Measurements from ENCODE around the gene ASPSCR1. TPM values are rescaled to one million over a fixed set of nuclear protein-coding genes. Genes with fewer than 3 reads are reported as not detected.

Gene ASPSCR1
- total and polyA plus RNA-seq, 2 of the 8 experiments (the other 6 are each of a cell fraction or from before 2014, with no cell fraction given), result 33.3 to 43.7 TPM

GRCh38 chr17:81996232-81996756 lies 18.9 kb downstream of the ASPSCR1 start (continued):
- TF ChIP-seq, protein P1, sequence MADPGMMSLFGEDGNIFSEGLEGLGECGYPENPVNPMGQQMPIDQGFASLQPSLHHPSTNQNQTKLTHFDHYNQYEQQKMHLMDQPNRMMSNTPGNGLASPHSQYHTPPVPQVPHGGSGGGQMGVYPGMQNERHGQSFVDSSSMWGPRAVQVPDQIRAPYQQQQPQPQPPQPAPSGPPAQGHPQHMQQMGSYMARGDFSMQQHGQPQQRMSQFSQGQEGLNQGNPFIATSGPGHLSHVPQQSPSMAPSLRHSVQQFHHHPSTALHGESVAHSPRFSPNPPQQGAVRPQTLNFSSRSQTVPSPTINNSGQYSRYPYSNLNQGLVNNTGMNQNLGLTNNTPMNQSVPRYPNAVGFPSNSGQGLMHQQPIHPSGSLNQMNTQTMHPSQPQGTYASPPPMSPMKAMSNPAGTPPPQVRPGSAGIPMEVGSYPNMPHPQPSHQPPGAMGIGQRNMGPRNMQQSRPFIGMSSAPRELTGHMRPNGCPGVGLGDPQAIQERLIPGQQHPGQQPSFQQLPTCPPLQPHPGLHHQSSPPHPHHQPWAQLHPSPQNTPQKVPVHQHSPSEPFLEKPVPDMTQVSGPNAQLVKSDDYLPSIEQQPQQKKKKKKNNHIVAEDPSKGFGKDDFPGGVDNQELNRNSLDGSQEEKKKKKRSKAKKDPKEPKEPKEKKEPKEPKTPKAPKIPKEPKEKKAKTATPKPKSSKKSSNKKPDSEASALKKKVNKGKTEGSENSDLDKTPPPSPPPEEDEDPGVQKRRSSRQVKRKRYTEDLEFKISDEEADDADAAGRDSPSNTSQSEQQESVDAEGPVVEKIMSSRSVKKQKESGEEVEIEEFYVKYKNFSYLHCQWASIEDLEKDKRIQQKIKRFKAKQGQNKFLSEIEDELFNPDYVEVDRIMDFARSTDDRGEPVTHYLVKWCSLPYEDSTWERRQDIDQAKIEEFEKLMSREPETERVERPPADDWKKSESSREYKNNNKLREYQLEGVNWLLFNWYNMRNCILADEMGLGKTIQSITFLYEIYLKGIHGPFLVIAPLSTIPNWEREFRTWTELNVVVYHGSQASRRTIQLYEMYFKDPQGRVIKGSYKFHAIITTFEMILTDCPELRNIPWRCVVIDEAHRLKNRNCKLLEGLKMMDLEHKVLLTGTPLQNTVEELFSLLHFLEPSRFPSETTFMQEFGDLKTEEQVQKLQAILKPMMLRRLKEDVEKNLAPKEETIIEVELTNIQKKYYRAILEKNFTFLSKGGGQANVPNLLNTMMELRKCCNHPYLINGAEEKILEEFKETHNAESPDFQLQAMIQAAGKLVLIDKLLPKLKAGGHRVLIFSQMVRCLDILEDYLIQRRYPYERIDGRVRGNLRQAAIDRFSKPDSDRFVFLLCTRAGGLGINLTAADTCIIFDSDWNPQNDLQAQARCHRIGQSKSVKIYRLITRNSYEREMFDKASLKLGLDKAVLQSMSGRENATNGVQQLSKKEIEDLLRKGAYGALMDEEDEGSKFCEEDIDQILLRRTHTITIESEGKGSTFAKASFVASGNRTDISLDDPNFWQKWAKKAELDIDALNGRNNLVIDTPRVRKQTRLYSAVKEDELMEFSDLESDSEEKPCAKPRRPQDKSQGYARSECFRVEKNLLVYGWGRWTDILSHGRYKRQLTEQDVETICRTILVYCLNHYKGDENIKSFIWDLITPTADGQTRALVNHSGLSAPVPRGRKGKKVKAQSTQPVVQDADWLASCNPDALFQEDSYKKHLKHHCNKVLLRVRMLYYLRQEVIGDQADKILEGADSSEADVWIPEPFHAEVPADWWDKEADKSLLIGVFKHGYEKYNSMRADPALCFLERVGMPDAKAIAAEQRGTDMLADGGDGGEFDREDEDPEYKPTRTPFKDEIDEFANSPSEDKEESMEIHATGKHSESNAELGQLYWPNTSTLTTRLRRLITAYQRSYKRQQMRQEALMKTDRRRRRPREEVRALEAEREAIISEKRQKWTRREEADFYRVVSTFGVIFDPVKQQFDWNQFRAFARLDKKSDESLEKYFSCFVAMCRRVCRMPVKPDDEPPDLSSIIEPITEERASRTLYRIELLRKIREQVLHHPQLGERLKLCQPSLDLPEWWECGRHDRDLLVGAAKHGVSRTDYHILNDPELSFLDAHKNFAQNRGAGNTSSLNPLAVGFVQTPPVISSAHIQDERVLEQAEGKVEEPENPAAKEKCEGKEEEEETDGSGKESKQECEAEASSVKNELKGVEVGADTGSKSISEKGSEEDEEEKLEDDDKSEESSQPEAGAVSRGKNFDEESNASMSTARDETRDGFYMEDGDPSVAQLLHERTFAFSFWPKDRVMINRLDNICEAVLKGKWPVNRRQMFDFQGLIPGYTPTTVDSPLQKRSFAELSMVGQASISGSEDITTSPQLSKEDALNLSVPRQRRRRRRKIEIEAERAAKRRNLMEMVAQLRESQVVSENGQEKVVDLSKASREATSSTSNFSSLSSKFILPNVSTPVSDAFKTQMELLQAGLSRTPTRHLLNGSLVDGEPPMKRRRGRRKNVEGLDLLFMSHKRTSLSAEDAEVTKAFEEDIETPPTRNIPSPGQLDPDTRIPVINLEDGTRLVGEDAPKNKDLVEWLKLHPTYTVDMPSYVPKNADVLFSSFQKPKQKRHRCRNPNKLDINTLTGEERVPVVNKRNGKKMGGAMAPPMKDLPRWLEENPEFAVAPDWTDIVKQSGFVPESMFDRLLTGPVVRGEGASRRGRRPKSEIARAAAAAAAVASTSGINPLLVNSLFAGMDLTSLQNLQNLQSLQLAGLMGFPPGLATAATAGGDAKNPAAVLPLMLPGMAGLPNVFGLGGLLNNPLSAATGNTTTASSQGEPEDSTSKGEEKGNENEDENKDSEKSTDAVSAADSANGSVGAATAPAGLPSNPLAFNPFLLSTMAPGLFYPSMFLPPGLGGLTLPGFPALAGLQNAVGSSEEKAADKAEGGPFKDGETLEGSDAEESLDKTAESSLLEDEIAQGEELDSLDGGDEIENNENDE (IDR thresholded peaks at IDR 0.05; ENCODE audit: insufficient replicate concordance, low read length), result no peak
- TF ChIP-seq POU5F1 (IDR thresholded peaks at IDR 0.05; ENCODE audit: low read depth, low read length) (no peak), EP300 (IDR thresholded peaks at IDR 0.05; ENCODE audit: borderline replicate concordance in 1 of 2, low read depth in 2 of 2, low read length in 2 of 2) (no peak), ATF3 (IDR thresholded peaks at IDR 0.05; ENCODE audit: insufficient read depth, low read depth, low read length) (no peak), CBX5 (IDR thresholded peaks at IDR 0.05; ENCODE audit: low read depth, low read length) (no peak), GTF2F1 (IDR thresholded peaks at IDR 0.05; ENCODE audit: borderline replicate concordance, low read depth, low read length) (no peak)
- TF ChIP-seq, protein P2, sequence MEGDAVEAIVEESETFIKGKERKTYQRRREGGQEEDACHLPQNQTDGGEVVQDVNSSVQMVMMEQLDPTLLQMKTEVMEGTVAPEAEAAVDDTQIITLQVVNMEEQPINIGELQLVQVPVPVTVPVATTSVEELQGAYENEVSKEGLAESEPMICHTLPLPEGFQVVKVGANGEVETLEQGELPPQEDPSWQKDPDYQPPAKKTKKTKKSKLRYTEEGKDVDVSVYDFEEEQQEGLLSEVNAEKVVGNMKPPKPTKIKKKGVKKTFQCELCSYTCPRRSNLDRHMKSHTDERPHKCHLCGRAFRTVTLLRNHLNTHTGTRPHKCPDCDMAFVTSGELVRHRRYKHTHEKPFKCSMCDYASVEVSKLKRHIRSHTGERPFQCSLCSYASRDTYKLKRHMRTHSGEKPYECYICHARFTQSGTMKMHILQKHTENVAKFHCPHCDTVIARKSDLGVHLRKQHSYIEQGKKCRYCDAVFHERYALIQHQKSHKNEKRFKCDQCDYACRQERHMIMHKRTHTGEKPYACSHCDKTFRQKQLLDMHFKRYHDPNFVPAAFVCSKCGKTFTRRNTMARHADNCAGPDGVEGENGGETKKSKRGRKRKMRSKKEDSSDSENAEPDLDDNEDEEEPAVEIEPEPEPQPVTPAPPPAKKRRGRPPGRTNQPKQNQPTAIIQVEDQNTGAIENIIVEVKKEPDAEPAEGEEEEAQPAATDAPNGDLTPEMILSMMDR (IDR thresholded peaks at IDR 0.05; ENCODE audit: control extremely low read depth in 1 of 3, insufficient read depth in 1 of 3, low read depth in 1 of 3, low read length in 3 of 3), result no peak
